Measurements from ENCODE around the gene KCNQ2.

Gene KCNQ2

DNA sequence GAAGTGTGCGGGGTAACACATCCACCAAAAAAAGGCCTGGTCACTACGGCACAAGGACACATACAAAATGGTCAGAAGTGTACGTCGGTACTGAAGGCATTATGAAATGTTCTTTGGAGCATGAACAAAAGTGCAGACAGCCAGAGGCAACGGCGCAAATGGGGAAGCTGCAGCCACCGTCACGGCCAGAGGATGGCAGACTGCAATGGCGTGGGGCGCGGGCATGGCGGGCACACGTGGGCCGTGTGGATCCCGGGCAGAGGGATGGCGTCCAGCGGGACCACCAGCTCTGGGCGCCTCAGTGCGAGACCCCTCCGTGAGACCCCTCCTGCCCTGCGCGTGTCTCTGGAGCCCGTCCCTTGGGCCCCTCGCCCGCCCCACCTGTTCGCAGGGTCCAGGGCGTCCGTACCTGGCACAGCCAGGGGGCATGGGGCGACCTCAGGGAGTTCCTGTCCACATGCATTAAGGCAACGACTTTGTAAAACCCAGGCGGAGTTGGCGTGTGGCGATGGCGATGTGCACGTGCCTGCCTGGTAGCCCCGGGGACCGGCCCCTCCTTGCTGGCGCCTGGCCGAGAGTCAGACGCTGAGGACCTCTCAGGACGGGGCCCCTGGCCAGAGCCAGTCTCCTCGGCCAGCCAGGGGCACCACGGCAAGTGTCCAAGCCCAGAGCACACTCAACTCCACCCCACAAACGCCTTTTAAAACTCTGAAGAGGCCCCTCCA, 71.8 kb downstream of the KCNQ2 start:
- TF ChIP-seq, protein P1, sequence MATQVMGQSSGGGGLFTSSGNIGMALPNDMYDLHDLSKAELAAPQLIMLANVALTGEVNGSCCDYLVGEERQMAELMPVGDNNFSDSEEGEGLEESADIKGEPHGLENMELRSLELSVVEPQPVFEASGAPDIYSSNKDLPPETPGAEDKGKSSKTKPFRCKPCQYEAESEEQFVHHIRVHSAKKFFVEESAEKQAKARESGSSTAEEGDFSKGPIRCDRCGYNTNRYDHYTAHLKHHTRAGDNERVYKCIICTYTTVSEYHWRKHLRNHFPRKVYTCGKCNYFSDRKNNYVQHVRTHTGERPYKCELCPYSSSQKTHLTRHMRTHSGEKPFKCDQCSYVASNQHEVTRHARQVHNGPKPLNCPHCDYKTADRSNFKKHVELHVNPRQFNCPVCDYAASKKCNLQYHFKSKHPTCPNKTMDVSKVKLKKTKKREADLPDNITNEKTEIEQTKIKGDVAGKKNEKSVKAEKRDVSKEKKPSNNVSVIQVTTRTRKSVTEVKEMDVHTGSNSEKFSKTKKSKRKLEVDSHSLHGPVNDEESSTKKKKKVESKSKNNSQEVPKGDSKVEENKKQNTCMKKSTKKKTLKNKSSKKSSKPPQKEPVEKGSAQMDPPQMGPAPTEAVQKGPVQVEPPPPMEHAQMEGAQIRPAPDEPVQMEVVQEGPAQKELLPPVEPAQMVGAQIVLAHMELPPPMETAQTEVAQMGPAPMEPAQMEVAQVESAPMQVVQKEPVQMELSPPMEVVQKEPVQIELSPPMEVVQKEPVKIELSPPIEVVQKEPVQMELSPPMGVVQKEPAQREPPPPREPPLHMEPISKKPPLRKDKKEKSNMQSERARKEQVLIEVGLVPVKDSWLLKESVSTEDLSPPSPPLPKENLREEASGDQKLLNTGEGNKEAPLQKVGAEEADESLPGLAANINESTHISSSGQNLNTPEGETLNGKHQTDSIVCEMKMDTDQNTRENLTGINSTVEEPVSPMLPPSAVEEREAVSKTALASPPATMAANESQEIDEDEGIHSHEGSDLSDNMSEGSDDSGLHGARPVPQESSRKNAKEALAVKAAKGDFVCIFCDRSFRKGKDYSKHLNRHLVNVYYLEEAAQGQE (IDR thresholded peaks at IDR 0.05; ENCODE audit: low read depth) = no peak
- TF ChIP-seq EGR1 (IDR thresholded peaks at IDR 0.05) (no peak), RAD21 (IDR thresholded peaks at IDR 0.05; ENCODE audit: low read depth) (no peak), EP300 (IDR thresholded peaks at IDR 0.05; ENCODE audit: borderline replicate concordance) (no peak), YY1 (IDR thresholded peaks at IDR 0.05; ENCODE audit: low read depth) (no peak), TAF1 (IDR thresholded peaks at IDR 0.05; ENCODE audit: low read depth) (no peak)

GRCh38 chr20:63399596-63400375, 72.7 kb downstream of the KCNQ2 start:
- no peak for TF ChIP-seq ZBTB7A (IDR thresholded peaks at IDR 0.05; ENCODE audit: low read depth)
- no peak for TF ChIP-seq YY1 (IDR thresholded peaks at IDR 0.05; ENCODE audit: low read depth)
- TF ChIP-seq EGR1 (IDR thresholded peaks at IDR 0.05) = no peak
- no peak for TF ChIP-seq TEAD4 (IDR thresholded peaks at IDR 0.05)
- TF ChIP-seq, protein P1 (IDR thresholded peaks at IDR 0.05; ENCODE audit: low read depth) = no peak
- TF ChIP-seq TCF12 (IDR thresholded peaks at IDR 0.05; ENCODE audit: low read depth) = no peak
- no peak for TF ChIP-seq TAF1 (IDR thresholded peaks at IDR 0.05; ENCODE audit: low read depth)
- no peak for TF ChIP-seq FOXM1 (IDR thresholded peaks at IDR 0.05; ENCODE audit: borderline replicate concordance, low read depth)
- no peak for TF ChIP-seq CREB1 (IDR thresholded peaks at IDR 0.05; ENCODE audit: low read depth)
- TF ChIP-seq, protein P2, sequence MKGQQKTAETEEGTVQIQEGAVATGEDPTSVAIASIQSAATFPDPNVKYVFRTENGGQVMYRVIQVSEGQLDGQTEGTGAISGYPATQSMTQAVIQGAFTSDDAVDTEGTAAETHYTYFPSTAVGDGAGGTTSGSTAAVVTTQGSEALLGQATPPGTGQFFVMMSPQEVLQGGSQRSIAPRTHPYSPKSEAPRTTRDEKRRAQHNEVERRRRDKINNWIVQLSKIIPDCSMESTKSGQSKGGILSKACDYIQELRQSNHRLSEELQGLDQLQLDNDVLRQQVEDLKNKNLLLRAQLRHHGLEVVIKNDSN (IDR thresholded peaks at IDR 0.05) = no peak
- no peak for TF ChIP-seq EP300 (IDR thresholded peaks at IDR 0.05; ENCODE audit: borderline replicate concordance)
- TF ChIP-seq CEBPB (IDR thresholded peaks at IDR 0.05) = no peak
- no peak for TF ChIP-seq NFIC (IDR thresholded peaks at IDR 0.05)
- TF ChIP-seq RAD21 (IDR thresholded peaks at IDR 0.05; ENCODE audit: low read depth) = no peak
- TF ChIP-seq MAX (IDR thresholded peaks at IDR 0.05) = no peak

DNA sequence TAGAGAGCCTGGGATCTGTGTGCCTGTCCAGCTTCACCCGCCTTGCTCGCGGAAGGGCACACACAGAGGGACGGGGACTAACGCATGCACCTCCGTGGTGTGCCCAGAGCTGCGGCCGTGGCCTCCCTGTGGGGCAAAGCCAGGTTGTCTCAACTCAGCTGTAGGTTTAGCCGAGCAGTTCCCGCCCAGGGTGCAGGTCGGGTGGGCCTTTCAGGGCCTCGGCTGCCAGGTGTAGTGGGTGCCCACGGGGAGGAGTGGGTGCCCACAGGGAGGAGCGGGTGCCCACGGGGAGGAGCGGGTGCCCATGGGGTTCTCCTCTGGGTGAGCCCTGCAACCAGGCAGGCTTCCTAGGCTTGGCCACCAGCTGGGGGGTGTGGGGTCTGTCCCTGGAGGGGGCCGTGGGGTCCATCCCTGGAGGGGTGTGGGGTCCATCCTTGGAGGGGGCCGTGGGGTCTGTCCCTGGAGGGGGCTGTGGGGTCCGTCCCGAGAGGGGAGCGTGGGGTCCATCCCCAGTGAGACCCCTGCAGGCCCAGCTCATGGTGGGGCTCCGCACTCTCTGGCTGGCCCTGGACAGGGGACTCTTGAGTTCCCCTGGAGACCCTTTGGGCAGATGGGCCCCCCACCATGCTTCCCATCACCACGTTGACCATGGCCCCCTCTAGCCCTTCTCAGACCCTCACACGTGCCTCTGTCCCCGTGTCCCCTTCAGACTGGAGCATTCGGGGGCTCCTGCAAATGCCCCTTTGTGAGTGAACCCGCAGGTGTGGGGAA, 73.5 kb downstream of the KCNQ2 start:
- TF ChIP-seq, protein P1 (IDR thresholded peaks at IDR 0.05; ENCODE audit: low read depth) = no peak
- no peak for TF ChIP-seq CEBPB (IDR thresholded peaks at IDR 0.05)
- no peak for TF ChIP-seq MAX (IDR thresholded peaks at IDR 0.05)
- TF ChIP-seq TCF12 (IDR thresholded peaks at IDR 0.05; ENCODE audit: low read depth) = no peak
- no peak for TF ChIP-seq TEAD4 (IDR thresholded peaks at IDR 0.05)
- no peak for TF ChIP-seq RAD21 (IDR thresholded peaks at IDR 0.05; ENCODE audit: low read depth)
- TF ChIP-seq ZBTB7A (IDR thresholded peaks at IDR 0.05; ENCODE audit: low read depth) = no peak
- TF ChIP-seq YY1 (IDR thresholded peaks at IDR 0.05; ENCODE audit: low read depth) = no peak
- TF ChIP-seq CREB1 (IDR thresholded peaks at IDR 0.05; ENCODE audit: low read depth) = no peak
- TF ChIP-seq, protein P2 (IDR thresholded peaks at IDR 0.05) = no peak
- no peak for TF ChIP-seq FOXM1 (IDR thresholded peaks at IDR 0.05; ENCODE audit: borderline replicate concordance, low read depth)
